Daoy (cell line): Measurements from ENCODE around the gene MCF2L. TPM values are rescaled to one million over a fixed set of nuclear protein-coding genes. Genes with fewer than 3 reads are reported as not detected.
A peak's percentile ranks its signal among the peaks of the same experiment; 100 is the strongest.

Experiments
- DNase-seq: peaks from one replicate; pipeline ENCODE4 v3.0.0-alpha.2; 2015; ENCODE audit warnings: low read depth
- total RNA-seq: library from RNA; depleted of rRNA; stranded (reverse); fragments of >200 nt; shearing (Covaris generic); gene quantifications from 2 replicates; pipeline ENCODE4 v1.2.3, GENCODE V29; 2014

The MCF2L gene
- total RNA-seq, 1 experiment from 2014 or later, result 11.3 TPM

DNA sequence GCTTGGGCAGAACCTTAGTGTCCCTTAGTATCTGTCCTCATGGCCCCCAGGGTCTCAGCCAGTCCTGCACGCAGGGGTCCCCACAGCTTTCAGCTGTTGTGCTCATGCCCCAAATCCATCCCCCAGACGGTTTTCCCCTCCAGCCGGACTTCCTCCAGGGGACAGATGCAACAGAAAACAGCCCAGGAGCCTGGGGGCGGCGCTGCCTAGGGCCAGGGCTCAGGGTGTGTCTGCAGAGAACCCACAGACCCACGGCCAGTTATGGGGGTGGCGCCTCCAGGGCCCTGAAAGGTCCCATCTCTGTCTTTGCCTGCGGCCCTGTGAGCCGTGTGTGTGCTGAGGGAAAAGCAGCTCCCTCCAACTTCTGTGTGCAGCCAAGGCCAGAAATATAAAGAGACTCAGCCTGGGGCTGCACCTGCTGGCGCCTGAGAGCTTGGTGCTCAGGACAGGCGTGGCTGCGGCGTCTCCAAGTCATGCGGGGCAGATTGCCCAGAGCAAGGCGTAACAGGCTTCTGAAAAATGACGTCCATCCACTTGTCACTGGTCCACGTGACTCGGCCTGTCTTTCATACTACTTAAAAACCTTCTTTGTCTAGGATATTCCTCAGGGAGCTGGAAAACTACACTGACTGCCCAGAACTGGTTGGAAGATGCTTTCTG, 114.5 kb downstream of the MCF2L start:
- DNase-seq, result peak; percentile 23

DNA sequence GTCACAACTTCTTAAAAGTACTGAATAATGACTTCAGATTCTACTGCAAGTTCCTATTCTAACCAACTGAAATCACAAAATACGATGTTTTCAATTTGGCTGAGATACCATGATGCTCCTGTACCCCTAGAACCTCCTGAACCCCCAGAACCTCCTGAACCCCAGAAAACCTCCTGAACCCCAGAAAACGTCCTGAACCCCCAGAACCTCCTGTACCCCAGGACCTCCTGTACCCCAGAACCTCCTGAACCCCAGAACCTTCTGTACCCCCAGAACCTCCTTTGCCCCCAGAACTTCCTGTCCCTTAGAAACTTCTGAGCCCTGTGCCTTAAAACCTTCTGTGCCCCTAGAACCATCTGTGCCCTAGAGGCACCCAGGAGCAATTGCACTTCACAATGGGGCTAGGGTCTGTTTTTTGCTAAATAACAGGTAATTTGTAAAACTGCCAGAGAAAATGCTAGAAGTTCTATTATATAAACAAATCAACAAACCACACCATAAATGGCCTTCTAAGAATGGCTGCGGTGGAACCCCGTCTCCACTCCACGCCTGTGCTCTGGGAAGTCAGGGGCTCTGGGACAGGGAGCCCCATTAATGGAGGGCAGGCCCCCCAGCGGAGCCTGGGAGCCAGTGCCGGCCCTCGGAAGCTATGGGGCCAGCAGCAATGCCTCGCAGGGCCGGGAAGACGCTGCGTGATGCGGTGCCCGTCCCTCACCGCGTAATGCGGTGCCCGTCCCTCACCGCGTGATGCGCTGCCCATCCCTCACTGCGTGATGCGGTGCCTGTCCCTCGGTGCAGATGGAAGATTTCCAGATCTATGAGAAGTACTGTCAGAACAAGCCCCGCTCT, 115.3 kb downstream of the MCF2L start:
- no peak for DNase-seq

DNA sequence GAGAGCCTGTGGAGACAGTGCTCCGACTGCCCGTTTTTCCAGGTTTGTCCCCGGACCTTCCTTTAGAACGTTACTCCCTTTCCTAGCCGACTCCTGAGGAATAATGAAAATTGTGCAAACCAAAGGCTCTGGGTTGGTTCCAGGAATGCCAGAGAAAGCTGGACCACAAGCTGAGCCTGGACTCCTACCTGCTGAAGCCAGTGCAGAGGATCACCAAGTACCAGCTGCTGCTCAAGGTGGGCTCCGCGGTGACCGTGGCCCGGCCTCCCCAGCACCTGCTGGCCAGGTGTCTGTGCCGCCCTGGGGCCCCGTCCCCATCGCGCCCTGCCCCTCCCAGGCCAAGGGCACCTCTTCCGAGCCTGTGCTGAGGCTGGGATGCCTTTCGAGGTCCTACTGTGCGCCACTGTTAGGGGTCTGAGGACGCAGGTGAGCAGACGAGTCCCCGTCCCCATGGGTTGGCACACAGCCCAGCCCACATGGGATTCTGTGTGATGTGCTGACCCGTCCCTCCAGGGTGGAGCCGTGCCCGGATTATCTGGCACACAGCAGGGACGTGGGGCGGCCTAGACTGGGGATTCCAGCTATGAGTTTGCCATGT, 116.0 kb downstream of the MCF2L start:
- DNase-seq, result no peak

DNA sequence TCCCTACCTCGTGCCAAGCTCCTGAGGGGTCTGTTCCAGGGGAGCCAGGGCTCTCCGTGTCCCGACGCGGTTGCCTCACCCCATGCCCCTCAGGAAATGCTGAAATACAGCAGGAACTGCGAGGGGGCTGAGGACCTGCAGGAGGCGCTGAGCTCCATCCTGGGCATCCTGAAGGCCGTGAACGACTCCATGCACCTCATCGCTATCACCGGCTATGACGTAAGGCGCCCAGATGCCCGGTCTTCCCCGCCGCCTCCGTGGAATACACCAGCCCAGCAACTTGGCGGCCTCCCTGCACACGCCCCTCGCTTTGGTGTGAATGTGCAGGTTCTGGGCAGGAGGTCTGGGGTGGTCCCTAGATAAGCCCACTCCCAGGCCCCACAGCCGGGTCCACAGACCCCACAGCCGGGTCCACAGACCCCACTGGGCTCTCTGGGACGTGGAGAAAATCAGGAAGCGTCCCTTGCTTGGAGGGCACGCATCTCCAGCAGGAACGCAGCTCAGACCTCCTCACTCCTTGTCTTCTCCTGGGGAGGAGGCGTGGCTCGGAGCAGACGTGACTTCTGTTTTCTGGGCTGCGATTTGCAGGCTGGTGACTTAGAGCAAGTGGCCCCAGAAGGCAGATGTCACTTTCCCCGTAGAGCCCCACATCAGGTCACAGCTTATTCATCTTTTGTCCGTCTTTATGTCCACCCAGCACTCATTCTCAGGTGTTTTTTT, 117.2 kb downstream of the MCF2L start:
- DNase-seq, result peak; percentile 24

DNA sequence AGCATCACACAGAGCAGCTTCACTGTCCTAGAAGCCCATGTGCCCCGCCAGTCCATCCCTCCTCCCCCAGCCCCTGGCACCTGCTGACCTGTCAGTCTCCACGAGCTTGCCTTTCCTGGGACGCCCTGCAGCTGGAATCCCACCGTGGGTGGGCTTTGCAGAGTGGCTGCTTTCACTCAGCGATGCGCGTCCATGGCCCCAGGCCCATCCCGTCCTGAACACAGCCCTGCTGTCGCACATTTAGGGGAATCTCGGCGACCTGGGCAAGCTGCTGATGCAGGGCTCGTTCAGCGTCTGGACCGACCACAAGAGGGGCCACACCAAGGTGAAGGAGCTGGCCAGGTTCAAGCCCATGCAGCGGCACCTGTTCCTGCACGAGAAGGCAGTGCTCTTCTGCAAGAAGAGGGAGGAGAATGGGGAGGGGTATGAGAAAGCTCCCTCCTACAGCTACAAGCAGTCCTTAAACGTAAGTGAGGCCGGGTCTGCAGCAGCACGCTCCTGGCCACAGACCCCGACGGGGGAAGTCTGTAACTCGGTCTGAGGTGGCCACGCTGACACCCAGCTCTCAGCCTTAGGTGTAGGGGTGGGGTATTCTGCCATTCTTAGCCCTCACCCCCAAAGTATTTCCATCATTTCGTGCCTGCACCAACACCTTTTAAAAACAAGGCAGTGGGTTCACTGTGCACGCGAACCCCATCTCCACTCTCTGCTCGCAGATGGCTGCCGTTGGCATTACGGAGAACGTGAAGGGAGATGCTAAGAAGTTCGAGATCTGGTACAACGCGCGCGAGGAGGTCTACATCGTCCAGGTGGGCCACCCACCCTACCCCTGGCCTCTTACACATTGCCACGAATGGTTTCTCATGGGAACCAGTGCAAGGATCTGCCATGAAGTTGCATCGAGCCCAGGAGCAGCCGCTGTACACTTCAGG, 118.2 kb downstream of the MCF2L start:
- no peak for DNase-seq

DNA sequence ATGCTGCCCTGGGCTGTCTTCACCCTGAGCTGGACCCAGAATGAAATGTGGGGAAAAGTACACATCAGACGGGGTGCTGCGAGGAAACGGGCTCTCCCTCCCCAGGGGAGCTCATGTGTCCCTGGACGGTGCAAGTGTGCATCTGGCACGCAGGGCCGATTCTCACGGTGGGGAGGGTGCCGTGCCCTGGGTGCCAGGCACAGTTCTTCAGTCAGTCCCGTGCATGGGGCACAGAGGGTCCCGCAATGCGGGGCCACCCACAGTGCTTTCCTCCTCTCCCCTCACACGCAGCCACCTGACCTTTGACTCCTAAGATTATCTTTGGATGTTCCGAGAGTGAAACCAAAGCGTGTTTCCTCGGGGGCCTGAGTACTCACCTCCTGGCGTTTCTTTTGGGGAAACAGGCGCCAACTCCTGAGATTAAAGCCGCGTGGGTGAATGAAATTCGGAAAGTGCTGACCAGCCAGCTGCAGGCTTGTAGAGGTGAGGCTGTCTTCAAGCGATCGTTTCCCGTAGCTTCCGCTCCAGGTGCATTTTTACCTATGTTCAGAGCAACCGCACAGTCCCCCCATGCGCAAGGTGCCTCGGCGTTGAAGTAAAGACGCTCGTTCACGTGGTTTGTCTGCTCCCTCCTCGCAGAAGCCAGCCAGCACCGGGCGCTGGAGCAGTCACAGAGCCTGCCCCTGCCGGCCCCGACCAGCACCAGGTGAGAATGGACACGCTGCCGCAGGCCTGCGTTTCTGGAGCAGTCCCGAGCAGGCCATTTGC, 119.1 kb downstream of the MCF2L start:
- no peak for DNase-seq

DNA sequence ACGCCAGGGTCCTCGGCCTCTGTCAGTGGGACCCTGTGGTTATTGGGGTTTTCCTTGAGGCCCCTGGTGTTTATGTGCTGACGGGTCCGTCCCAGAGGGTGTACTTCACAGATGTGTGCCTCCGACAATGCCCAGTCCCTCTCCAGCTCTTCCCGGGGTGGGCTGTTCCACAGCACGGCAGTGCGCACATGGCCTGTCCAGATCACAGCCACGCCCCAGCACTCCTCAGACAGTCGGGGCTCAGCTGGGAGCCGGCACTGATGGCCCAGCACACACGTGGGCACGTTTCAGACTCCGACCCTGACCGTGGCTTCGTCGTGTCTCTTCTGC, 119.6 kb downstream of the MCF2L start:
- DNase-seq, result no peak

DNA sequence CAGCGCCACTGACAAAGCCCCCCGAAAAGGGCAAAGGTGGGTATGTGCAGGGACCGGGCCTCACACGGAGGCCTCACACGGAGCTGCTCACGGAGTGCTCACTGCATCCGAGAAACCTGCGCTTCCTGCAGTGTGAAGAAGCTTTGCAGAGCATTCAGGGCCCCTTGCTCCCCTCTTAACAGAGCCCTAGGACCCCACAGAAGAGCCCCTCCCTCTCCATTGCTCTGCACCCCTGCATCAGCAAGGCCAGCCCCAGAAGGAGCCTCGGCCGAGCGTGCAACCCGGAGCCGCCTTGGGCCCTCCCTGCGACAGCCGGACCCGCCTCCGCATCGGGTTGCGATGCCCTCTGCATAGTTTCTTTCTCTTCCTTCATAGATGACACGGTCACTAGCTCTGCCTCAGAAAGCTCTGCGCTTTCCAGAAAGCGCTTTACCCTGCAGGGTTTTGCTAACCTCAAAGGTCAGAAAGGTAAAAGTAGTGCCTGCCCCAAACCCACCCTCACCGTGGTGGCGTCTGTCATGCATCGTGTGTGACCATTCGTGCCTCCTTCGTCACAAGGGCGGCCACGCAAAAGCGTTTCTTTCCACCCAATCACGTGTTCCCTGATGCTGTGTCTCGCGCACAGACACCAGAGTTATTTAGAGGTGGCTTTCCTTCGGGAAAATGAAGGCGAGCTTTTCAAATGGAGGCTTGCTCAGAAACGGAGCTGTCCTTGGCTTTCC, 120.8 kb downstream of the MCF2L start:
- DNase-seq, result no peak

DNA sequence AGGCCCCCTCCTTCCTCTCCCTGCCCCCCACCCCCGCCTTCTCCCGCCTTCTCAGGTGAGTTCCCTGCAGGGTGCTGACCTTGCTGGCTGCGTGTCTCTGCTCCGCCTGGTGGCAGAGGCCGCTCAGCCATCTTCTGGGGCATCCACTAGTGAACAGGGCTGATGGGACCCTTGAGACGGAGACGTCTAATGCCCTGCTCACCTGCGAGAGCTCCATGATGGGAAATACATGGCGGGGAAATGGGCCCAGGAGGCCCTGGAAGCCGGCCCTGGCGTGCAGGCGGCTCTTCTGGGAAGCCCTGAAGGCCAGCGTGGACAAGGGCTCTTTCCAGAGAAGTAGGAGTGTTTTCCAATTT, 121.4 kb downstream of the MCF2L start:
- no peak for DNase-seq

DNA sequence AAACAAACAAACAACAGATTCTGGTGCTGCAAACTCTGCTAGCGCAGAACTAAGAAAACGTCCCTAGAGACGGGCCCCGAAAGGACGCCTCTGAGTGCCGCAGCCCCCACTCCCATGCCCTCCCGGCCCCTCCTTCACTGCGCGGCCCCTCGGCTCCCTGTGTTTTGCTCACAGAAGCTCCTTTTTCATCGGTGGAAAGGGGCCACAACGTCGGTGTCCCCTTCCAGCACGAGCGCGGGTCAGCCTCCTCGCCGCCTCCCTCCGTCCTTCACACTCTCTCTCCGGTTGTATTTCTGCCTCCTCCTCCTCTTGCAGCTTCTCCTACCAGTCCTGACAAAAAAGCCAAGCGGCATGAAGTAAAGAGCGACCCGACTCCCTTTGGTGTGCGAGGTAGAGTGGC, 121.8 kb downstream of the MCF2L start:
- no peak for DNase-seq

DNA sequence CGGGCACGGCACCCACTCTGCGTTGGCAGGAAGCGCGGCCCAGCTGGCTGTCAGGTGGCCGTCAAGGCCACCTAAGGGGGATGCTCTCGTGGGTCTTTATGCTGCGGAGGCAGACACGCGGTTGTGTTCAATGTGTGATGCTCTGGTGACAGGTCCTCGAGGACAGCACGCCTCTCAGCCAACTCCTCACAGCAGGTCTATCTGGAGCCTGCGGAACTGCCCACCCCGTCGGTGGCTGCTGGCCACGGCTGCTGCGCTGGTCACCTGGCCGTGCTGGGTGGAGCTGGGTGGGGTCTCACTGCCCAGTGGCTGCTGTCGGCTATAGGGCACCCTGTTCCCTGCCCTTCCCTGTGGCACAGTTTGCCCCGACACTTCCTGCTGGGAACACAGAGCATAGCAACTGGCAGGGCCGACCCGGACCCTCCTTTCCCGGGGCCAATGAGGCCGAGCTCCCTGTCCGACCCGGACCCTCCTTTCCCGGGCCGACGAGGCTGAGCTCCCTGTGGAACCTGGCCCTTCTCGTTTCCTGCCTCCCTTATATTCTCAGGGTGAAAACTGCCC, 122.3 kb downstream of the MCF2L start:
- no peak for DNase-seq

DNA sequence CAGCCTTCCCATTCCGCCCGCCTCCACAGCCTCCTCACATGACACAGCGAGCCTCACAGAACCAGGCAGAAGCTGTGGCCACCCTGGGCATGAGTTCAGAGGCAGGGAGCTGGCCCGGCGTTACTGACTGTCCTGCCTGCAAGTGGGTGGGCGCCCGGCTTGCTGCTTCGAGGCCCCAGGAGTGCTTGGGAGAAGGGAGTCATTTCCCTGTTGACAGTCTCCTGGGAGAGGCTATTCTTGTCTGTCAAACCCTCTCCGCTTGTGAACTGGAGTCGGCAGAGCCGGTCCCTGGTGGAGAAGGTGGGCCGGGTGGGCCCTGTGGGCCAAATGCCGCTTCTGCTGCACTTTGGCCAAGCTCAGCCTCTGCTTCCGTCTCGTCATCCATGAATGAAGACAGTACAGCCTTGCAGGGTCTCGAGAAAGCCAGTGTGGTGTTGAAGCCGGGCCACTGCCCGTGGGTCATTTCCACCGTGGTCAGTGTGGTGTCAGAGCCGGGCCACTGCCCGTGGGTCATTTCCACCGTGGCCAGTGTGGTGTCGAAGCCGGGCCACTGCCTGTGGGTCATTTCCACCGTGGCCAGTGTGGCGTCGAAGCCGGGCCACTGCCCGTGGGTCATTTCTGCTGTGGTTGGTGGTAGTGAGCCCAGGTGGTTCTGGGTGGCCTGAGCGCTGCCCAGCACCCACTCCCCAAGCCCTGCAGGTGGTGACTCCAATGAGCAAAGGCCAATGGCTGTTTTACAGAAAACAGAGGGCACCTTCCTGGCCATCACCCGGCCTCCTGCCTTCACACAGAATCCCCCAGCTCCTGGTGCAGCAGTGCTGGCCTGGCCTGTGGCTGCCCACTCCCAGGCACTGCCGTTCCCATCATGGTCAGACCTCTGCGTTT, 123.1 kb downstream of the MCF2L start:
- DNase-seq, result no peak

DNA sequence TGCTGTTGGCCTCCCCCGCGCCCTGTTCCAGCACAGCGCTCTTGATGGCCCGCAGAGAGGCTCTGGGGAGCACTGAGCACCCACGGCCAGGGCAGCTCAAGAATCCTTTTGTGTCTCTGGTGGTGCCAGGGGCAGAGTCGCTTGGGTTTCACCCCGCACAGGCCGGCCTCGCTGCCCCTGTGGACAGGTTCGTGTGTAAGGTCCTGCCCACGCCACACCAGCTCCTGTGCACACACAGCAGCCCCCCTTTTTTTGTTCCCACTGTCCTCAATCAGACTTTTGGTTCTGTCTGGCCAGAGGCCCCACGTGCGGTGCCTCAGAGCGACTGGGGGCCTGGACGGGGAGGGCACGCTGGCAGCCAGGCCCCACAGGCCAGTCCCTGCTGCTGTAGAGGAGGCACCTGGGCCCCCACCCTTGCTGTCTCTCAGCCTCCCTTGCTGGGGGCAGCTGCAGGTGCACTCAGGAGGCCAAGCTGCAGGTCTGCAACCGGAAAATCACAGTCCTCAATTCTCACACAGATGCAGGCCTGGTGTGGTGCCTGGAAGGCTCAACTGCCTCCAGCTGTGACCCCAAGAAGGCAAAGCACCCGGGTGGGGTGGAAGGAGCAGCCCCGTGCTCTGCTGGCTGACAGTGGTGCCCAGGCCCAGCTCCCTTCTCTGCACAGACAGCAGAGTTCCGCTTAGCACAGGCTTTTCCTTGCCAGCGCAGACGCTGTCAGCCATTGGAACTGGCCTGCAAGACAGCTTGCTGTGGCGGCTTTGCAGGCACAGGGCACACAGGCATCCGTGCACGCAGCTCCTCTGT, 124.0 kb downstream of the MCF2L start:
- DNase-seq, result no peak

DNA sequence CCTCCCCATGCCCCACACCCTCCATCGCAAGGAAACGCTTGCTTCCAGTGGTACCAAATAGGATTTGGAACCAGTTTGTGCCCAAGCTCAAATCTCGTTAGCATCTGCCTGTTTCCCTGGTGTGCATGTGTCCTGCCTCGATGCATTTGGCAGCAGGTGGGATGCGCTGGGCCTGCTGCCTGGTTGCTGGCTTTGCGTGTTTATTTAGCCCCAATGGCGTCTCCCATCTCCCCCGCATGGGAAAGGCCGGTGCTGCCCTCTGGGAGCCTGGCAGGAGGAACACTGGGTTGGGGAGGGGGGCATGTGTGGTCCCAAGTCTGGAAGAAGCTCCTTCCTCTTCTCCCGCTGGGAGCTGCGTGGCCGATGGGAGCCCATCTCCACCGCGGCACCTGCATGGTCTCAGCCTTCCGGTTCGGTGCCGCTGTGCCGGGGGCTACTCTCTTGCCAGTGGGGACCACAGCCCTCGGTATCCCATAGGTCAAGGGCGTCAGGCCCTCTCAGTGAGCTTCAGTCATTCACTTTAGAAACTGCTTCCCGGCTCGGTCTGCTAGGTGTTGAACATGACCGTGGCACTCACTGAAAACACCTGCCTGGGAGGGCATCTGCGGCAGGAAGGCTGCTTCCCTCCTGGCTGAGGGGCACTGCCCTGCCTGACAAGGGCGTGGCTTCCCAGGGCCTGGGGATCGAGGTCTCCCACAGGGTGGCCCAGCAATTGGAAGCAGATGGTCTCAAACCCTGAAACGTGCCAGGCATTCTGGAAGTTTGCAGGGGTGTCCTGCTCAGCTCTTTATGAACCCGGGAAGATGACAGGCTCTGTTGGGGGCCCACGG, 124.8 kb downstream of the MCF2L start:
- no peak for DNase-seq

DNA sequence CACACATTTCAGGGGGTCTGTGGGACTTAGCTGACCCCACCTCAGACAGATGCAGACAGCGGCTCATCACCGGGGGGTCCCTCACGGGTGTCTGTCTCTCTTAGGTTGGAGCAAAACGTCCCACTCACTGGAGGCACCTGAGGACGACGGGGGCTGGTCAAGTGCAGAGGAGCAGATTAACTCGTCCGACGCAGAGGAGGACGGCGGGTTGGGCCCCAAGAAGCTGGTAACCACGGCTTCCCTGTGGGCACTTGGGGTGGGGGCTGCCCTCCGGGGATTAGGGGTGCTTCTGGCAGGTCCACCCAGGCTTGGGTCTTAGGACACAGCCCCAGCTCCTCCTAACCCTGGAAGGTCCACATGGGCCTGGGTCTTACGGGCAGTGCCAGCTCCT, 125.4 kb downstream of the MCF2L start:
- DNase-seq, result no peak

DNA sequence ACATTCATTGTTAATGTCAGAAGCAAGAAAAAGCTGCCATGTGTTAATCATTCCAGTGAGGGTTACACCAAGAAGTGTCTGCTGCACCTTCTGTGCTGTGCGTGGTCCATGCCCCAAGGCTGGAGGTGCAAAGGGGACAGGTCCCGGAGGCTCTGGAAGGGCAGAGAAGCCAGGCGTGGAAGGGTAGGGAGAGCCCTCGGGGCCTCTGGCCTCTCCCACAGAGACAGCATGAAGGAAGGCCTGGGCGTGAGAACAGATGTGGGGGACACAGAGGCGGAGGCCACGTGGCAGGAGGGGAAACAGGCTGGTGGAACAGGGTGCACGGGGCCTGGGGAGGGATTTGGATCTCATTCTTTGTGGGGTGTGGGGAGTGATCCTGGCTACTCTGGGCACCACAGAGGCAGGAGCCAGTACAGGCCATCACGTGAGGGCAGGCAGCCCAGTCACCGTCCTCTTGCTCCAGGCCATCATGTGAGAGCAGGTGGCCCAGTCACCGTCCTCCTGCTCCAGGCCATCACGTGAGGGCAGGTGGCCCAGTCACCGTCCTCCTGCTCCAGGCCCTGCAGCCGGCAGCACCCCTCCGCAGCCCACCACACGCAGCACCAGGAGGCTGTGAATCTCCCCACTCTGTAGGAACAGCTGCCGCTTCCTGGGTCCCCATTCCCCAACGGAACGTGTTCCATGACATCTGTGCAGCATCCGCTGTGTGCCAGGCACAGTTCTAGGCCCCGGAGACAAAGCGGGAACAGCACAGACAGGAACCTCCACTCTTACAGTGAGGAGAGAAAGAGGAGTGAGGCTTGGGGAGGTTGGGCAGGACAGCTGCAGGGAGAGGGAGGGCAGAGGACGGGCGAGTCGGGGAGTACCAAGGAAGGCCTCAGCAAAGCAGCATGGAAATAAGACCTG, 126.4 kb downstream of the MCF2L start:
- DNase-seq, result no peak
